SH-SY5Y (cell line): ENCODE data around the gene SMCR8.

Experiments
- GATA2 ChIP-seq: IDR thresholded peaks from 2 replicates; pipeline ENCODE4 v1.6.1; 2011; ENCODE audit warnings: mild to moderate bottlenecking, low read depth, low read length
- GATA3 ChIP-seq: IDR thresholded peaks from 2 replicates; pipeline ENCODE4 v1.6.1; 2011; ENCODE audit warnings: low read depth, mild to moderate bottlenecking, low read length, moderate library complexity

DNA sequence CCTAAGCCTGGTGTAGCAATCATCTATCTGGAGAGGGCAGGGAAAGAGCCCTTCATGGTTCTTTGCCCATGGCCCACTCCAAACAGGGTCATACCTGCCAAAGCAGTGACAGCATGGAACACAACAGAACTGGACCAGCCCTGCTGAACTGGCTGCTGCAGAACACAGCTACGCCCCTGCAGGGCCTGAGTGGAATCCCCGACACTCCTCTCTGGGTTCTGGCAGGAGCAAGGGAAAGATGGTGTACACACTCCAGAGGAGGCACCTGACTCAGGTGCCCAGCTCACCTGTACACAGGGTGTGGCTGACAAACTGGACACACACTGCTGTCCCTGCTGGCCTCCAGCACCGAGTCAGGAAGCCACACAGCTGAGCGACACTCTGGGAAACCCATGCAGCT, 34.8 kb upstream of the SMCR8 start:
- TF ChIP-seq GATA2 (no peak), GATA3 (no peak)
